Progenitor cell of endocrine pancreas (in vitro differentiated cells): Measurements from ENCODE around the gene SELENOW. TPM values are rescaled to one million over a fixed set of nuclear protein-coding genes. Genes with fewer than 3 reads are reported as not detected.

Experiments
- DNase-seq: peaks from one replicate; pipeline ENCODE4 v3.0.0; 2021; ENCODE audit warnings: low spot score; ENCODE audit not compliant: unreplicated experiment
- H3K27ac Mint-ChIP-seq: 2 replicates; pipeline ENCODE4 v1.8.0; 2021; ENCODE audit warnings: mild to moderate bottlenecking, moderate library complexity, mixed read lengths
- H3K27me3 Mint-ChIP-seq: 2 replicates; pipeline ENCODE4 v1.8.0; 2021; ENCODE audit warnings: mixed read lengths
- H3K36me3 Mint-ChIP-seq: 2 replicates; pipeline ENCODE4 v1.8.0; 2022; ENCODE audit warnings: mixed read lengths; ENCODE audit not compliant: insufficient read depth
- H3K4me1 Mint-ChIP-seq: 2 replicates; pipeline ENCODE4 v1.8.0; 2021; ENCODE audit warnings: low read depth, mixed read lengths
- H3K4me3 Mint-ChIP-seq: 2 replicates; pipeline ENCODE4 v1.8.0; 2021; ENCODE audit warnings: low read depth, mild to moderate bottlenecking, moderate library complexity, mixed read lengths
- H3K9me3 Mint-ChIP-seq: 2 replicates; pipeline ENCODE4 v1.8.0; 2021; ENCODE audit warnings: low read depth, mixed read lengths
- total RNA-seq: library from RNA; stranded (reverse); gene quantifications from 2 replicates; pipeline ENCODE4 v1.2.1, GENCODE V29; 2021
- TF ChIP-seq, protein P1 (sequence below): fragments of 200-600 bp; sonication (generic); IDR thresholded peaks from one replicate; pipeline ENCODE4 v1.5.0; 2021; ENCODE audit warnings: antibody characterized with exemption, mild to moderate bottlenecking; ENCODE audit not compliant: unreplicated experiment

SELENOW gene
- total RNA-seq, 1 donor from 2014 or later = 392 TPM

DNA sequence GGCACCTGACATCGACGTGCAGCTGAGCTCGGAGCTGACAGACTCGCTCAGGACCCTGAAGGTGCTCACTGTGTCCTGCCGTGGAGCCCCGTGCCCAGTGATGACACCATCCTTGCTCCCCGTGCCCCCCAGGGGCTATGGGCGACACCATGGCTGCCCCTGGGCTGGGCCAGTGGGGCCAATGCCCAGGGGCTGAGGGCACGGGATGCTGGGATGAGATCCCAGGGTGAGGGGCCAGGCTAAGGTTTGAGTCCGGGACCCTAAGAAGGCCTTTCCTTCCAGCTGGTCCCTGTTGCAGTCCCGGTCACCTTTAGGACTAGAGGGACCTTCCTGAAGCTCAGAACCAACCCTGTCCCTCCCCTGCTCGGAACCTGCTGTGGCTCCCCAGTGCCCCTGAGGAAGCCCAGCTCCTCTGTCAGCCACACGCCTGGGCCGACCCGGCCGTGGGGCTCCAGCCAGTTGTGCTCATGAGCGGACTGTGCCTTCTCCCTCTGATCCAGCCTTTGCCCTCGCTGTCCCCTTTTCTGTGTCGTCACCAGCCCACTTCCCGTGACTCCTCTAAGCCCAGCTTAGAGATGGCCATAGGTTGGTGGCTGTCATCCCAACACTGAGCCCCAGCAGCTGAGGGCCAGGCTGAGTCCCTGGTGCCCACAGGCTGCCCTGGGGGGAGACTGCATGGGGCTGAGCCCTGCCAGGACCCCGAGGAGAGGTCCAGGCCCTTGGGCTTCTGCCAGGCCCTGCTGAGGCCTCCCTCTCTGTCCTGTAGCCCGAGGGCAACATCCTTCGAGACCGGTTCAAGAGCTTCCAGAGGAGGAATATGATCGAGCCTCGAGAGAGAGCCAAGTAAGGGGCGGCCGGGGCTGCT lies 22.5 kb upstream of the SELENOW start:
- Mint-ChIP-seq H3K36me3 (peaks cover 33% of the 10 kb centered on the region), H3K27ac (no peak overlapping the region), H3K9me3 (peaks cover 3% of the 10 kb centered on the region), H3K27me3 (no peaks in the 10 kb centered on the region), H3K4me1 (no peaks in the 10 kb centered on the region), H3K4me3 (no peak overlapping the region)
- DNase-seq = no peak
- TF ChIP-seq, protein P1, sequence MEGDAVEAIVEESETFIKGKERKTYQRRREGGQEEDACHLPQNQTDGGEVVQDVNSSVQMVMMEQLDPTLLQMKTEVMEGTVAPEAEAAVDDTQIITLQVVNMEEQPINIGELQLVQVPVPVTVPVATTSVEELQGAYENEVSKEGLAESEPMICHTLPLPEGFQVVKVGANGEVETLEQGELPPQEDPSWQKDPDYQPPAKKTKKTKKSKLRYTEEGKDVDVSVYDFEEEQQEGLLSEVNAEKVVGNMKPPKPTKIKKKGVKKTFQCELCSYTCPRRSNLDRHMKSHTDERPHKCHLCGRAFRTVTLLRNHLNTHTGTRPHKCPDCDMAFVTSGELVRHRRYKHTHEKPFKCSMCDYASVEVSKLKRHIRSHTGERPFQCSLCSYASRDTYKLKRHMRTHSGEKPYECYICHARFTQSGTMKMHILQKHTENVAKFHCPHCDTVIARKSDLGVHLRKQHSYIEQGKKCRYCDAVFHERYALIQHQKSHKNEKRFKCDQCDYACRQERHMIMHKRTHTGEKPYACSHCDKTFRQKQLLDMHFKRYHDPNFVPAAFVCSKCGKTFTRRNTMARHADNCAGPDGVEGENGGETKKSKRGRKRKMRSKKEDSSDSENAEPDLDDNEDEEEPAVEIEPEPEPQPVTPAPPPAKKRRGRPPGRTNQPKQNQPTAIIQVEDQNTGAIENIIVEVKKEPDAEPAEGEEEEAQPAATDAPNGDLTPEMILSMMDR = no peak

DNA sequence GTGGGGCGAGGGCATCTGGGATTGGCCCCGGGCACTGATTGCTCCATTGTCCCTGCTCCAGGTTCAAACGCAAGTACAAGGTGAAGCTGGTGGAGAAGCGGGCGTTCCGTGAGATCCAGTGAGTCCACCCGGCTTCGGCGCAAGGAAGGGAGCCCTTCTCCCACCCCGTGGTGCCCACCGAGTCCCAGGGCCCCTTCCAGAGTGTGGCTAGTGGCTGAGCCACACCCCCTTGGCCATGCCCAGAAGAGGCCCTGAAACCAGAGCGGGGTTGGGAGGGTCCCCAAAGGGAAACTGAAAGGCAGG lies 21.9 kb upstream of the SELENOW start:
- H3K4me3 Mint-ChIP-seq = no peak overlapping the region
- peaks cover 3% of the 10 kb centered on the region for H3K9me3 Mint-ChIP-seq
- TF ChIP-seq, protein P1 = no peak
- no peak for DNase-seq
- no peaks in the 10 kb centered on the region for H3K4me1 Mint-ChIP-seq
- H3K27ac Mint-ChIP-seq = no peak overlapping the region
- peaks cover 32% of the 10 kb centered on the region for H3K36me3 Mint-ChIP-seq
- no peaks in the 10 kb centered on the region for H3K27me3 Mint-ChIP-seq

DNA sequence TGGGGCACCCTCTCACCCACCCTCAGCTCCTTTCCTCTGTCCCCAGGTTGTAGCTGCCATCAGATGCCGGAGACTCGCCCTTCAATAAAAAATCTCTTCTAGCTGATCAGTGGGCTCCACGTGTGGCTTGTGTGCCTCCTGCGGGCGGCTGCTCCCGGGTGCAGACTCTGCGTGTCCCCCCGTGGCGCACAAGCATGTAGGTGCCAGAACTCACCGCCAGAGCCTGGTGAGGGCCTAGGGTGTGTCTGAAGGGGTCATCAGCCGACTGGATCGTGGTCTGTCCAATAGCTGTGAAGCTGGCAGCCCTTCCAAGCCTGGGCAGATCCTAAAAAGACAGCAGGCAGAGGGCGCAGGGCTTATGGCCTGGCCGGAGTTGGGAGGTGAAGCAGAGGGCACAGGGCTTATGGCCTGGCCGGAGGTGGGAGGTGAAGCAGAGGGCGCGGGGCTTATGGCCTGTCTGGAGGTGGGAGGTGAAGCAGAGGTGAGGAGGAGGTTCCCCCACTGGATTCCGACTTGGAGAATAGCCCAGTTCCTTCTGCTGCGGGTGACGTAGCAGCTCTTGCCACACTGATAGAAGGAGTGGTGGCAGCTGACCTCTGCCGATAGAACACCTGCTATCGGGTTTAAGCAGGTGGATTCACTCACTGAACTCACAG lies 21.4 kb upstream of the SELENOW start:
- H3K27ac Mint-ChIP-seq = no peak overlapping the region
- H3K36me3 Mint-ChIP-seq = peaks cover 30% of the 10 kb centered on the region
- H3K4me1 Mint-ChIP-seq = no peaks in the 10 kb centered on the region

DNA sequence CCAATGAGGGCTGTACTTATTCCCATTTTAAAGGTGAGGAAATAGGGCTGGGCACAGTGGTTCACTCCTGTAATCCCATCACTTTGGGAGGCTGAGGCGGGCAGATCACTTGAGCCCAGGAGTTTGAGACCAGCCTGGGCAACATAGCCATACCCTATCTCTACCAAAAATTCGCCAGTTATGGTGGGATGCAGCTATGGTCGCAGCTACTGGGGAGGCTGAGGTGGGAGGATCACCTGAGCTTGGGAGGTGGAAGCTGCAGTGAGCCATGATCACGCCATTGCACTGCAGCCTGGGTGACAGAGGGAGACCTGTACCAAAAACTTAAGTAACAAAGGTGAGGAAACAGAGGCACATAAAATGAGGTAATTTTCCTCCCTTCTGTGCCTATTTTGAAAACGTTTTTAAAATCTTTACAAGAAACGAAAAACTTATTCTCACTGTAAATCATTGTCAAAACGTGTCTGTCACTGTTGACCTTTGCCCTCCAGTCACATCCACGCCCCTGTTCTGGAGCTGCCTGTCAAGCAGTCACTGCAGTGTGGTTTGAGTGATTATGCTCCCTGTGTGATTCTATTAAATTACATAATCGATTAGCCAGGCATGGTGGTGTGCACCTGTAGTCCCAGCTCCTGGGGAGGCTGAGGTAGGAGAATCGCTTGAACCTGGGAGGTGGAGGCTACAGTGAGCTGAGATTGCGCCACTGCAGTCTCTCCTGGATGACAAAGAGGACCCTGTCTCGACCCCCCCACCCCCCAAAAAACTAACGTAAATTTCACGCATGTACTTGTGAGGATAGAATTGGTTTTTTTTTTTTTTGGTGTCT lies 20.7 kb upstream of the SELENOW start:
- H3K27me3 Mint-ChIP-seq = no peaks in the 10 kb centered on the region
- TF ChIP-seq, protein P1 = no peak
- no peak overlapping the region for H3K27ac Mint-ChIP-seq
- H3K36me3 Mint-ChIP-seq = peaks cover 30% of the 10 kb centered on the region
- H3K4me1 Mint-ChIP-seq = peaks cover 2% of the 10 kb centered on the region
- peaks cover 3% of the 10 kb centered on the region for H3K9me3 Mint-ChIP-seq
- H3K4me3 Mint-ChIP-seq = no peak overlapping the region
- DNase-seq = no peak

More for the DNA sequence above, 21.4 kb upstream of the SELENOW start:
- H3K27me3 Mint-ChIP-seq = no peaks in the 10 kb centered on the region
- peaks cover 3% of the 10 kb centered on the region for H3K9me3 Mint-ChIP-seq
- H3K4me3 Mint-ChIP-seq = no peak overlapping the region
- TF ChIP-seq, protein P1 = no peak
- no peak for DNase-seq

DNA sequence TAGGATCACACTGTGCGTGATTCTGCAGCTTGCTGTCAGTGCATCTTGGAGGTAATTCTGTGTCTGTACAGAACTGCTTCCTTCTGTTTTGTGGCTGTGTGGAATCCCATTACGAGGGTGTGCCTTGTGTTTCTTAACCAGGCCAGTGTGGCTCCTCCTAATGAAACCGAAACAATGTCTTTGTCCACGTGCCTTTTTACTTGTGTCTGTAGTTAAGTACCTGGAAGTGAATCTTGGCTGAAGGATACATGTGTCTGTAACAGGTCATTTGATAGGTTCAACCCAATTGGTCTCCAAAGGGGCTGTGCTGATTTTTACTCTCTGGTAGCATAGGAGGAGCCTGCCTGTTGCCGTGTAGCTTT lies 20.1 kb upstream of the SELENOW start:
- Mint-ChIP-seq H3K9me3 (peaks cover 3% of the 10 kb centered on the region), H3K36me3 (peaks cover 28% of the 10 kb centered on the region), H3K4me3 (no peak overlapping the region), H3K27ac (no peak overlapping the region), H3K27me3 (no peaks in the 10 kb centered on the region), H3K4me1 (peaks cover 3% of the 10 kb centered on the region)
- TF ChIP-seq, protein P1 = no peak
- no peak for DNase-seq
